HG02798 (cell line): ENCODE results near the gene SCYGR2.
A peak's percentile ranks its signal among the peaks of the same experiment; 100 is the strongest.

Experiments used
- ATAC-seq: cut with Tn5 transposase; IDR thresholded peaks from one replicate; pipeline ENCODE4 v1.9.1; 2021; ENCODE audit warnings: mild to moderate bottlenecking; ENCODE audit not compliant: unreplicated experiment, poor library complexity

Gene SCYGR2

GRCh38 chr2:227610123-227610522 lies 11.4 kb downstream of the SCYGR2 start:
- ATAC-seq, result no peak

GRCh38 chr2:227612546-227613271 lies 14.0 kb downstream of the SCYGR2 start:
- no peak for ATAC-seq

GRCh38 chr2:227613272-227613660 lies 14.6 kb downstream of the SCYGR2 start:
- no peak for ATAC-seq

- ATAC-seq, result no peak
Measured at GRCh38 chr2:227614246-227614645, 15.6 kb downstream of the SCYGR2 start.

GRCh38 chr2:227614740-227615139 lies 16.0 kb downstream of the SCYGR2 start, which contains the start of gene SCYGR3:
TSS of gene SCYGR3 (minus strand) at chr2:227614840. CDS start at chr2:227614840, 0 bp downstream.
- ATAC-seq, result no peak

DNA sequence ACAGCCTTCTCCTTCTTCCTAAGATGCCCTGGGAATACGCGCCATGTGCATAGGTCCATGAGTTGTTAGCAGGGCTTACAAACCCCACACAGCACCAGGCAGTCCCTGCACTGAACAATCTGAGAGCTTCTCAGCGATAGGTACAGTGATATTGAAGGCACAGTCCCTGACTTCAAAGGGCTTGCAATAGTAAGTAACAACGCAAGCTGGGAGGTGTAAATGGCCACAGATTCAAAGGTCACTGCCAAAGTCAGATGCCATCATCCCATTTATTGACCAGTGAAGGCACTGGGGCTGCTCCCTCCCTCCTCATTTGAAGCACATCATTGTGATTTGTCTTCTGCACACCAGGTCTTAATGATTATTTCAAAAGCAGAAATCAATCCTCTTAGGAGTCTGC lies 16.5 kb downstream of the SCYGR2 start:
- no peak for ATAC-seq

GRCh38 chr2:227615906-227616305 lies 17.2 kb downstream of the SCYGR2 start:
- no peak for ATAC-seq

GRCh38 chr2:227616631-227617030 lies 17.9 kb downstream of the SCYGR2 start:
- ATAC-seq, result no peak

GRCh38 chr2:227617316-227618230 lies 18.9 kb downstream of the SCYGR2 start, which contains the start of gene SCYGR4:
TSS of gene SCYGR4 (plus strand) at chr2:227617498. CDS start at chr2:227617498, 0 bp downstream.
- ATAC-seq, result no peak

DNA sequence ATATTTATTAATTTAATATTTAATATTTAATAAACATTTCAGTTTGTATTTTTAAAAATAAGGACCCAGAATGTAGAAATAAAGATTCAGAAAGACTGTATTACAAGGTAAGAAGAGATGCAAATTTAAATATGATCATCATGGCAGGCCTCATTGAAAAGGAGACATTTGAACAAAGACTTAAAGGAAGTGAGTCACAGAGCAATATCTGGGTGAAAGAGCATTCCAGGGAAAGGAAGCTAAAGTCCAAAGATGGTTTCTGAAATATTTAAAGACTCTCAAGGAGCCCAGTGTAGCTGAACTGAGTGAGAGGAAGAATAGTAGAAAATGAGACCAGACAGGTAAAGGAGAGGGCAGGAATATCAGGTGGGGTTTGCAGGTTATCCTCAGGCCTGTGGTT lies 24.5 kb downstream of the SCYGR2 start:
- ATAC-seq, result no peak

DNA sequence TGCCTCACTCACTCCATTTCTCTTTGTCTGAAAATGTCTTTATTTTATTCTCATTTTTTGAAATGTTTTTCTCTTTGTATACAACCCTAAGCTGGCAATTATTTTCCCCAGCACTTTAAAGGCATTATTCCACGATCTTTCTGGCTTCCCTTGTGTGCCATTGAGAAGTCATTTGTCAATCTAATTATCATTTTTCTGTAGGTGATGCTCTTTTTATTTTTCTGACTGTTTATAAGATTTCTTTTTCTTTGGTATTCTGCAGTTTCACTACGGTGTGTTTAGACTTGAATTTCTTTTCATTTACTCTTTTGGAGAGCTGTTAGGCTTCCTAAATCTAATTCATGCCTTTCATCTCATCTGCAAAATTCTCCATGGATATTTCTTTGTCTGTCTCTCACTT lies 26.7 kb downstream of the SCYGR2 start:
- ATAC-seq, result no peak

DNA sequence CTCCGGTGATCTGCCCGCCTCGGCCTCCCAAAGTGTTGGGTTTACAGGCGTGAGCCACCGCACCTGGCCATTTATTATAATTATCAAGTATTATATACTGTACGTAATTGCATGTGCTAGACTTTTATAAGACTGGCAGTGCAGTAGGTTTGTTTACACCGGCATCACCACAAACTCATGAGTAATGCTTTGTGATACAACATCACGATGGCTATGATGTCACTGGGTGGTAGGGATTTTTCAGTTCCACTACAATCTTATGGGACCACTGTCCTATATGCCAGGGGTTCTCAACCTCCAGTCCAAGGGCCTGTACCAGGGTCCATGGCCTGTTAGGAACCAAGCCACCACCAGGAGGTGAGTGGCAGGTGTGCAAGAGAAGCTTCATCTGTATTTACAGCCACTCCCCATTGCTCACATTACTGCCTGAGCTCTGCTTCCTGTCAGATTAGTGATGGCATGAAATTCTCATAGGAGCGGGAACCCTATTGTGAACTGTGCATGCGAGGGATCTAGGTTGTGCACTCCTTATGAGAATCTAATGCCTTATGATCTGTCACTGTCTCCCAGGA lies 28.0 kb downstream of the SCYGR2 start:
- no peak for ATAC-seq

- ATAC-seq, result peak; percentile 90
Measured at GRCh38 chr2:227627769-227628168, 29.1 kb downstream of the SCYGR2 start.

GRCh38 chr2:227629435-227629834 lies 30.7 kb downstream of the SCYGR2 start:
- no peak for ATAC-seq

- no peak for ATAC-seq
Measured at GRCh38 chr2:227630322-227630721, 31.6 kb downstream of the SCYGR2 start.

DNA sequence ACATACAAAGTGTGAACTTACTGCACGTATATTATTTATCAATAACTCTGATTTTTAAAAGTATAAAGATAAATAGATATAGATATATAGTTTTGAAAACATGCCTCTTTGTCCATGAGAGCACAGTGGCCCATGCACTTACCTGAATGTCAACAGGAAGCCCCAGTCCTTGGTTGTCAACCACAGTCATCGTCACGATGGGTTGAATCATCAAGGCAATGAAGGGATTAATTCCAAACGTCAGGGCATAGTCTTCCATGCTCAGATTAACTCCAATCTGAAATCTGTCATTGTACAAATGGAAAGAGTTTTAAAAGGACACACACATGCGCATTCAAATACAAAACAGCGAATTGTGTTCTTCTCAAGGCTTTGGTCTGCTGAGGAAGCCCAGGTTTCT lies 34.1 kb downstream of the SCYGR2 start:
- ATAC-seq, result no peak

DNA sequence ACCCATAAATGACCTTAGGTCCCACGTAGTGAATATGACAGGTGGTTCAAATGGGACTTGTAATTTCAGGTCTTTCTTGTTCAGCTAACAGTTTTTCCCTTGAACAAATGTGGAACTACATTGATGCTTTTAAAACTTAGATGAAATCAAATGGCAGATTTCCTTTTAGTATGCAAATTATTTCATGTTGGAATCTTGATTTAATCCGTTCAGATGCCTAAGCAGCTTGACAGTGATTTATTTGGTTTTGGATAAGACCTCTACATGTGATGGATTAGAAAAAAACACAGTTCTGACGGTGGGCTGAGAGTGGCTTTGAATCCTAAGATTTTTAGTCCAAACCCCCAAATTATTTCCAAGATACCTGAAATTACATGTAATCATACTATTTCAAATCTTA lies 35.5 kb downstream of the SCYGR2 start:
- no peak for ATAC-seq

GRCh38 chr2:227642656-227643055 lies 44.0 kb downstream of the SCYGR2 start:
- no peak for ATAC-seq

DNA sequence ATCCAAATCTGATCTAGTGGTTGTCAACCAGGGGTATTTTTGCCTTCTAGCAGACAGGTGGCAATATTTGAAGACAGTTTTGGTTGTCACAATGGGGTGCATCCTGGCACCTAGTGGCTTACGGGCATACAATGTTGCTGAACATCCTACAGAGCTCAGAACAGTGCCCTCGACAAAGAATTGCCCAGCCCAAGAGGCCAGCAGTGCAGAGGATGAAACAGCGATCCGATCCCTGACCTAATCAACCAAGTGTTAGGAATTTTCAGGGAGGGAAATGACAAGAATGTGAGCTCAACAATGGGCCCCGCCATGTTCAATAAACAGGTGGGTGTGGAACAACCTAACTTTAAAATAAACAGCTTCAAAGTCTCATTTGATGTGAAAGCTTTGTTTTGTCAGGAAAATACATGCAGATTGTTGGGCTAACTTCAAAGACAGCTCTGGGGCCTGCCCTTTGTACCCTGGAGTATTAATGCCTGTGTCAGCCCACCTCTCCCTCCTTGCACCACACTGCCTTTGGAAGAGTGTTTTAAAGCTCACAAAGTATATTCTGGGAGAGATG lies 45.4 kb downstream of the SCYGR2 start:
- ATAC-seq, result no peak
